ENCODE measurements around the gene TMEM250.

Gene TMEM250

GRCh38 chr9:136092741-136093140 lies 25.9 kb downstream of the TMEM250 start:
- TF ChIP-seq NFIC (IDR thresholded peaks at IDR 0.05) (no peak), CEBPB (IDR thresholded peaks at IDR 0.05) (no peak), TCF12 (IDR thresholded peaks at IDR 0.05; ENCODE audit: low read depth) (no peak), EGR1 (IDR thresholded peaks at IDR 0.05) (no peak)

- no peak for TF ChIP-seq MAX (IDR thresholded peaks at IDR 0.05)
- no peak for TF ChIP-seq CREB1 (IDR thresholded peaks at IDR 0.05; ENCODE audit: low read depth)
- no peak for TF ChIP-seq CEBPB (IDR thresholded peaks at IDR 0.05)
- no peak for TF ChIP-seq TCF12 (IDR thresholded peaks at IDR 0.05; ENCODE audit: low read depth)
- TF ChIP-seq ZBTB7A (IDR thresholded peaks at IDR 0.05; ENCODE audit: low read depth), result no peak
- TF ChIP-seq NFIC (IDR thresholded peaks at IDR 0.05), result no peak
- no peak for TF ChIP-seq FOXM1 (IDR thresholded peaks at IDR 0.05; ENCODE audit: borderline replicate concordance, low read depth)
- TF ChIP-seq USF1 (IDR thresholded peaks at IDR 0.05), result no peak
- no peak for TF ChIP-seq EP300 (IDR thresholded peaks at IDR 0.05; ENCODE audit: borderline replicate concordance)
- no peak for TF ChIP-seq RAD21 (IDR thresholded peaks at IDR 0.05; ENCODE audit: low read depth)
- no peak for TF ChIP-seq TAF1 (IDR thresholded peaks at IDR 0.05; ENCODE audit: low read depth)
- no peak for TF ChIP-seq TEAD4 (IDR thresholded peaks at IDR 0.05)
- no peak for TF ChIP-seq EGR1 (IDR thresholded peaks at IDR 0.05)
- no peak for TF ChIP-seq REST (IDR thresholded peaks at IDR 0.05; ENCODE audit: low read depth)
- no peak for TF ChIP-seq YY1 (IDR thresholded peaks at IDR 0.05; ENCODE audit: low read depth)
These were observed 26.4 kb downstream of the TMEM250 start for GRCh38 chr9:136092353-136092650.

- 0 out of 2 replicates have a peak, but pooled peaks have one; percentile 19 for TF ChIP-seq TEAD4 (IDR thresholded peaks at IDR 0.05)
- no peak for TF ChIP-seq ZBTB7A (IDR thresholded peaks at IDR 0.05; ENCODE audit: low read depth)
- peak; percentile 46; the same call in 1 of the 2 replicates for TF ChIP-seq TCF12 (IDR thresholded peaks at IDR 0.05; ENCODE audit: low read depth)
These were observed 26.9 kb downstream of the TMEM250 start for GRCh38 chr9:136091582-136092352.

- TF ChIP-seq TAF1 (IDR thresholded peaks at IDR 0.05; ENCODE audit: low read depth) (0 out of 2 replicates have a peak, but pooled peaks have one; percentile 32), EGR1 (IDR thresholded peaks at IDR 0.05) (no peak)
These were observed 27.7 kb downstream of the TMEM250 start for GRCh38 chr9:136090768-136091581.

- TF ChIP-seq CREB1 (IDR thresholded peaks at IDR 0.05; ENCODE audit: low read depth) (no peak), ZBTB7A (IDR thresholded peaks at IDR 0.05; ENCODE audit: low read depth) (no peak)
These were observed 28.5 kb downstream of the TMEM250 start for GRCh38 chr9:136090056-136090735.

GRCh38 chr9:136089697-136090045 lies 29.0 kb downstream of the TMEM250 start:
- TF ChIP-seq USF1 (IDR thresholded peaks at IDR 0.05) (no peak), RAD21 (IDR thresholded peaks at IDR 0.05; ENCODE audit: low read depth) (peak; percentile 58)

GRCh38 chr9:136088939-136089696 lies 29.6 kb downstream of the TMEM250 start:
- TF ChIP-seq ZBTB7A (IDR thresholded peaks at IDR 0.05; ENCODE audit: low read depth) (no peak), FOXM1 (IDR thresholded peaks at IDR 0.05; ENCODE audit: borderline replicate concordance, low read depth) (no peak), MAX (IDR thresholded peaks at IDR 0.05) (no peak), EGR1 (IDR thresholded peaks at IDR 0.05) (no peak), CREB1 (IDR thresholded peaks at IDR 0.05; ENCODE audit: low read depth) (no peak), TCF12 (IDR thresholded peaks at IDR 0.05; ENCODE audit: low read depth) (no peak), TAF1 (IDR thresholded peaks at IDR 0.05; ENCODE audit: low read depth) (no peak), TEAD4 (IDR thresholded peaks at IDR 0.05) (no peak), NFIC (IDR thresholded peaks at IDR 0.05) (no peak), USF1 (IDR thresholded peaks at IDR 0.05) (no peak), CEBPB (IDR thresholded peaks at IDR 0.05) (no peak), EP300 (IDR thresholded peaks at IDR 0.05; ENCODE audit: borderline replicate concordance) (no peak), RAD21 (IDR thresholded peaks at IDR 0.05; ENCODE audit: low read depth) (no peak)
